Measurements from ENCODE around the gene MTHFD1. TPM values are rescaled to one million over a fixed set of nuclear protein-coding genes. Genes with fewer than 3 reads are reported as not detected.

The MTHFD1 gene
- total and polyA plus RNA-seq, 12 donors: 34.5 to 85.2 (median 66.0) TPM

DNA sequence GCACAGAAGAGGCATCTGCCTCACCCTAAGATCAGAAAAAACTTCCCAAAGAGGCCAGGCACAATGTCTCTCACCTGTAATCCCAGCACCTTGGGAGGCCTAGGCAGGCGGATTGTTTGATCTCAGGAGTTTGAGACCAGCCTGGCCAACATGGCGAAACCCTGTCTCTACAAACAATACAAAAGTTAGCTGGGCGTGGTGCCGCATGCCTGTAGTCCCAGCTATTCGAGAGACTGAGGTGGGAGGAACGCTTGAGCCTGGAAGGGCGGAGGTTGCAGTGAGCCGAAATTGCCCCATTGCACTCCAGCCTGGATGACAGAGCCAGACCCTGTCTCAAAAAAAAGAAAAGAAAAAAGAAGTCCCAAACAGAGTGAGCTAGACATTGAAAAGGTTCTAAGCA is 120.9 kb downstream of the MTHFD1 start:
- TF ChIP-seq, protein P1, sequence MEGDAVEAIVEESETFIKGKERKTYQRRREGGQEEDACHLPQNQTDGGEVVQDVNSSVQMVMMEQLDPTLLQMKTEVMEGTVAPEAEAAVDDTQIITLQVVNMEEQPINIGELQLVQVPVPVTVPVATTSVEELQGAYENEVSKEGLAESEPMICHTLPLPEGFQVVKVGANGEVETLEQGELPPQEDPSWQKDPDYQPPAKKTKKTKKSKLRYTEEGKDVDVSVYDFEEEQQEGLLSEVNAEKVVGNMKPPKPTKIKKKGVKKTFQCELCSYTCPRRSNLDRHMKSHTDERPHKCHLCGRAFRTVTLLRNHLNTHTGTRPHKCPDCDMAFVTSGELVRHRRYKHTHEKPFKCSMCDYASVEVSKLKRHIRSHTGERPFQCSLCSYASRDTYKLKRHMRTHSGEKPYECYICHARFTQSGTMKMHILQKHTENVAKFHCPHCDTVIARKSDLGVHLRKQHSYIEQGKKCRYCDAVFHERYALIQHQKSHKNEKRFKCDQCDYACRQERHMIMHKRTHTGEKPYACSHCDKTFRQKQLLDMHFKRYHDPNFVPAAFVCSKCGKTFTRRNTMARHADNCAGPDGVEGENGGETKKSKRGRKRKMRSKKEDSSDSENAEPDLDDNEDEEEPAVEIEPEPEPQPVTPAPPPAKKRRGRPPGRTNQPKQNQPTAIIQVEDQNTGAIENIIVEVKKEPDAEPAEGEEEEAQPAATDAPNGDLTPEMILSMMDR (IDR thresholded peaks at IDR 0.05): no peak
- 86 to 88% methylated on average over 8 of the region's 8 CpGs for WGBS, 2 donors
- no peak overlapping the region for H3K27ac ChIP-seq

More for the DNA sequence above, 120.9 kb downstream of the MTHFD1 start:
- no peak overlapping the region for H3K4me3 ChIP-seq
- ATAC-seq: no peak
- no peaks in the 10 kb centered on the region for H3K27me3 ChIP-seq
- H3K9me3 ChIP-seq: no peaks in the 10 kb centered on the region
- intact Hi-C loops (cut with DNase I): loop anchor here in 1 of 10 donors (10.0 kb wide), 1 partner anchor 164 kb away; no protein-coding TSS in a partner anchor
- DNase-seq: no peak
- no peaks in the 10 kb centered on the region for H3K36me3 ChIP-seq
- peaks cover 9 to 81% (median 75%) of the 10 kb centered on the region in 9 donors for H3K4me1 ChIP-seq

Other genes with a start within 250 kb of the MTHFD1 start
- 1 to 10 TPM in 4 of 10 donors, under 1 TPM in 6; 0.23 to 1.6 (median 0.88) TPM for gene ESR2, start 94.0 kb upstream of the MTHFD1 start, total RNA-seq
- gene ESR2, start 94.0 kb upstream of the MTHFD1 start, polyA plus RNA-seq: under 1 TPM; 0.12 to 0.15 TPM
- gene AKAP5, start 77.1 kb downstream of the MTHFD1 start, total RNA-seq: under 1 TPM; 0.12 to 0.51 (median 0.20) TPM
- gene AKAP5, start 77.1 kb downstream of the MTHFD1 start, polyA plus RNA-seq: under 1 TPM; 0.07 to 0.09 TPM
- 10 to 100 TPM; 17.4 to 24.7 (median 21.2) TPM for gene ZBTB25, start 115.5 kb downstream of the MTHFD1 start, total RNA-seq
- gene ZBTB25, start 115.5 kb downstream of the MTHFD1 start, polyA plus RNA-seq: 10 to 100 TPM in 1 of 2 donors, 1 to 10 TPM in 1; 3.0 to 13.5 TPM
- gene ZBTB1, start 116.4 kb downstream of the MTHFD1 start, total RNA-seq: 10 to 100 TPM; 17.4 to 26.4 (median 20.6) TPM
- gene ZBTB1, start 116.4 kb downstream of the MTHFD1 start, polyA plus RNA-seq: 10 to 100 TPM in 1 of 2 donors, 1 to 10 TPM in 1; 5.6 to 26.0 TPM
- gene HSPA2, start 152.4 kb downstream of the MTHFD1 start, total RNA-seq: 10 to 100 TPM in 9 of 10 donors, 1 to 10 TPM in 1; 9.4 to 77.6 (median 34.8) TPM
- gene HSPA2, start 152.4 kb downstream of the MTHFD1 start, polyA plus RNA-seq: 10 to 100 TPM in 1 of 2 donors, 1 to 10 TPM in 1; 2.6 to 10.3 TPM
- under 1 TPM in 8 of 10 donors, not detected in 2; 0.20 to 0.85 (median 0.49) TPM for gene PPP1R36, start 161.6 kb downstream of the MTHFD1 start, total RNA-seq
- under 1 TPM; 0.07 to 0.59 TPM for gene PPP1R36, start 161.6 kb downstream of the MTHFD1 start, polyA plus RNA-seq